Upper lobe of left lung (tissue), 4 donors: ENCODE measurements around the gene ECI1.

ENCODE experiments used
- CTCF ChIP-seq, 6 experiments: fragments of 450-650 bp in 4 of 6; fragments of 200-600 bp in 2 of 6; sonication (generic) in 2 of 6; IDR thresholded peaks; one replicate each; pipeline ENCODE4 v1.5.1; 2016 to 2019; ENCODE audit warnings: antibody characterized with exemption in 6 of 6
- POLR2A ChIP-seq, 4 donors: fragments of 450-650 bp; IDR thresholded peaks; one replicate each; pipeline ENCODE4 v1.5.1; 2016 to 2017; ENCODE audit warnings: antibody characterized with exemption in 4 of 4, mild to moderate bottlenecking in 2 of 4

- no peak for TF ChIP-seq CTCF (IDR thresholded peaks at IDR 0.05)
- no peak for TF ChIP-seq POLR2A (IDR thresholded peaks at IDR 0.05)
These were observed 1.4 kb upstream of the ECI1 start for GRCh38 chr16:2252806-2253148.
